Smooth muscle cell (in vitro differentiated cells): Measurements from ENCODE around the gene ZCRB1. TPM values are rescaled to one million over a fixed set of nuclear protein-coding genes. Genes with fewer than 3 reads are reported as not detected.

Experiments
- DNase-seq: peaks from one replicate; lab custom pipeline; 2025; ENCODE audit not compliant: unreplicated experiment; lab: John Stamatoyannopoulos, UW
- H2AFZ ChIP-seq: fragments of 200-600 bp; sonication (generic); 2 replicates; pipeline ENCODE4 v1.6.0; 2016; ENCODE audit warnings: antibody characterized with exemption, low read depth, mild to moderate bottlenecking
- H3F3A ChIP-seq: fragments of 200-600 bp; sonication (generic); 2 replicates; pipeline ENCODE4 v1.6.0; 2017; ENCODE audit warnings: antibody characterized with exemption, low read depth
- H3K27ac ChIP-seq: fragments of 200-600 bp; sonication (generic); 2 replicates; pipeline ENCODE4 v1.5.1; 2016; ENCODE audit warnings: low read depth, mild to moderate bottlenecking
- H3K27me3 ChIP-seq: fragments of 200-600 bp; sonication (generic); 2 replicates; pipeline ENCODE4 v1.6.1; 2016; ENCODE audit warnings: low read depth, mild to moderate bottlenecking
- H3K36me3 ChIP-seq: fragments of 200-600 bp; sonication (generic); 2 replicates; pipeline ENCODE4 v1.5.1; 2016; ENCODE audit warnings: low read depth
- H3K4me1 ChIP-seq: fragments of 200-600 bp; sonication (generic); 2 replicates; pipeline ENCODE4 v1.5.1; 2016; ENCODE audit warnings: low read depth
- H3K4me2 ChIP-seq: fragments of 200-600 bp; sonication (generic); 2 replicates; pipeline ENCODE4 v1.6.0; 2016; ENCODE audit warnings: mild to moderate bottlenecking
- H3K4me3 ChIP-seq: fragments of 200-600 bp; sonication (generic); 2 replicates; pipeline ENCODE4 v1.5.1; 2016; ENCODE audit warnings: mild to moderate bottlenecking
- H3K79me2 ChIP-seq: fragments of 200-600 bp; sonication (generic); 2 replicates; pipeline ENCODE4 v1.6.0; 2016; ENCODE audit warnings: low read depth, mild to moderate bottlenecking
- H3K9ac ChIP-seq: fragments of 200-600 bp; sonication (generic); 2 replicates; pipeline ENCODE4 v1.6.0; 2016; ENCODE audit warnings: low read depth
- H3K9me3 ChIP-seq: fragments of 200-600 bp; sonication (generic); replicated peaks from 2 replicates; pipeline ENCODE4 v1.5.1; 2016; ENCODE audit warnings: low read depth
- H4K20me1 ChIP-seq: fragments of 200-600 bp; sonication (generic); 2 replicates; pipeline ENCODE4 v1.6.0; 2016; ENCODE audit warnings: low read depth
- WGBS: methylation state at CpG from one replicate; pipeline ENCODE4 v1.1.7; 2016; ENCODE audit warnings: low lambda C conversion rate; 5-methylcytosine and 5-hydroxymethylcytosine counted together
- polyA plus RNA-seq: library from polyadenylated mRNA; unstranded; fragments of >200 nt; fragmentation: Nextera tagmentation; extraction: Ambion mirVana; gene quantifications from 2 replicates; pipeline ENCODE4 v1.2.1, GENCODE V29; 2016
- total RNA-seq: library from RNA; depleted of rRNA; stranded (reverse); fragments of >200 nt; gene quantifications from 2 replicates; pipeline ENCODE4 v1.2.3, GENCODE V29; 2014
- TF ChIP-seq, protein P1 (sequence below): fragments of 200-600 bp; sonication (generic); IDR thresholded peaks from 2 replicates; pipeline ENCODE4 v1.5.1; 2017; ENCODE audit warnings: borderline replicate concordance, mild to moderate bottlenecking, antibody characterized with exemption; ENCODE audit not compliant: insufficient read depth, poor library complexity, severe bottlenecking

The ZCRB1 gene
- total and polyA plus RNA-seq, 2 experiments from 2014 or later = 49.9 to 148 TPM

GRCh38 chr12:42370013-42370412, 44.1 kb upstream of the ZCRB1 start:
- WGBS = 65% methylated on average over 4 of the region's 4 CpGs
- no peaks in the 10 kb centered on the region for H3K9me3 ChIP-seq
- no peak overlapping the region for H3K27ac ChIP-seq
- H3K9ac ChIP-seq = no peak overlapping the region
- no peaks in the 10 kb centered on the region for H3K27me3 ChIP-seq
- TF ChIP-seq, protein P1, sequence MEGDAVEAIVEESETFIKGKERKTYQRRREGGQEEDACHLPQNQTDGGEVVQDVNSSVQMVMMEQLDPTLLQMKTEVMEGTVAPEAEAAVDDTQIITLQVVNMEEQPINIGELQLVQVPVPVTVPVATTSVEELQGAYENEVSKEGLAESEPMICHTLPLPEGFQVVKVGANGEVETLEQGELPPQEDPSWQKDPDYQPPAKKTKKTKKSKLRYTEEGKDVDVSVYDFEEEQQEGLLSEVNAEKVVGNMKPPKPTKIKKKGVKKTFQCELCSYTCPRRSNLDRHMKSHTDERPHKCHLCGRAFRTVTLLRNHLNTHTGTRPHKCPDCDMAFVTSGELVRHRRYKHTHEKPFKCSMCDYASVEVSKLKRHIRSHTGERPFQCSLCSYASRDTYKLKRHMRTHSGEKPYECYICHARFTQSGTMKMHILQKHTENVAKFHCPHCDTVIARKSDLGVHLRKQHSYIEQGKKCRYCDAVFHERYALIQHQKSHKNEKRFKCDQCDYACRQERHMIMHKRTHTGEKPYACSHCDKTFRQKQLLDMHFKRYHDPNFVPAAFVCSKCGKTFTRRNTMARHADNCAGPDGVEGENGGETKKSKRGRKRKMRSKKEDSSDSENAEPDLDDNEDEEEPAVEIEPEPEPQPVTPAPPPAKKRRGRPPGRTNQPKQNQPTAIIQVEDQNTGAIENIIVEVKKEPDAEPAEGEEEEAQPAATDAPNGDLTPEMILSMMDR = no peak
- peaks cover 23% of the 10 kb centered on the region for H4K20me1 ChIP-seq
- DNase-seq = no peak
- H3K4me1 ChIP-seq = no peaks in the 10 kb centered on the region
- H3F3A ChIP-seq = no peaks in the 10 kb centered on the region
- H3K4me3 ChIP-seq = no peak overlapping the region
- H2AFZ ChIP-seq = no peak overlapping the region
- no peak overlapping the region for H3K4me2 ChIP-seq
- H3K79me2 ChIP-seq = peaks cover 13% of the 10 kb centered on the region
- no peaks in the 10 kb centered on the region for H3K36me3 ChIP-seq

DNA sequence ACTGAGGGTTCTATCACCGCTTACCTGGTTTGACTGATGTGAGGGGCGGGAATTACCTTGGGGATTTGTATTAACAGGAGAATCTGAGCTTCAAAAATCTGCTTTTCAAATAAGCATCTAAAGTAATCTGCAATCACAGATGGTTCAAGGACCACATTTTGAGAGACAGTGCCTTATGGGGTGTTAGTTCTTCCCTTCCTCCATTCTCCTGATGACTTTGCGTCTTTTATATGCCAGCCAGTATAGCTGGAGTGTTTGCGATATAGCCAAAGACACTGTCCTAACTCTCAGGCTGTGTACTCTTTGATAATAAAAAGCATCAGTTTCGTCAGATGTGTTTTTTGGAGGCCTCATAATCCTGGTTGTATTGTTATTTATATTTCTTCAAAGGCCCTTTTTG, 39.6 kb upstream of the ZCRB1 start:
- no peak for DNase-seq
- Histone ChIP-seq H3K27me3 (no peaks in the 10 kb centered on the region), H3K4me1 (no peaks in the 10 kb centered on the region), H3K9me3 (no peaks in the 10 kb centered on the region), H3K4me3 (no peak overlapping the region), H3K4me2 (no peak overlapping the region), H3F3A (no peaks in the 10 kb centered on the region), H3K36me3 (no peaks in the 10 kb centered on the region), H3K9ac (no peak overlapping the region), H2AFZ (no peak overlapping the region), H3K79me2 (peaks cover 7% of the 10 kb centered on the region), H3K27ac (no peak overlapping the region), H4K20me1 (peaks cover 21% of the 10 kb centered on the region)
- 97% methylated on average over 5 of the region's 5 CpGs for WGBS
- TF ChIP-seq, protein P1 = no peak

GRCh38 chr12:42364692-42365091, 38.8 kb upstream of the ZCRB1 start:
- Histone ChIP-seq H3K4me1 (no peaks in the 10 kb centered on the region), H3K9ac (no peak overlapping the region), H3K9me3 (no peaks in the 10 kb centered on the region), H3K4me2 (no peak overlapping the region), H4K20me1 (peaks cover 21% of the 10 kb centered on the region), H3F3A (no peaks in the 10 kb centered on the region), H3K27me3 (no peaks in the 10 kb centered on the region), H3K27ac (no peak overlapping the region), H3K4me3 (no peak overlapping the region), H3K79me2 (peaks cover 7% of the 10 kb centered on the region), H2AFZ (no peak overlapping the region), H3K36me3 (no peaks in the 10 kb centered on the region)
- WGBS = 61% methylated on average over 9 of the region's 9 CpGs
- DNase-seq = no peak
- TF ChIP-seq, protein P1 = no peak

- Histone ChIP-seq H3K4me1 (no peaks in the 10 kb centered on the region), H3K9ac (no peak overlapping the region), H3K27ac (no peak overlapping the region), H3K36me3 (no peaks in the 10 kb centered on the region), H3K27me3 (no peaks in the 10 kb centered on the region), H3K9me3 (no peaks in the 10 kb centered on the region), H3K79me2 (peaks cover 7% of the 10 kb centered on the region), H4K20me1 (peaks cover 21% of the 10 kb centered on the region), H3K4me2 (no peak overlapping the region), H2AFZ (no peak overlapping the region), H3K4me3 (no peak overlapping the region), H3F3A (no peaks in the 10 kb centered on the region)
- TF ChIP-seq, protein P1 = no peak
- no peak for DNase-seq
Measured at GRCh38 chr12:42362647-42363260, 36.9 kb upstream of the ZCRB1 start.
